ENCODE data around the gene S1PR3. TPM values are rescaled to one million over a fixed set of nuclear protein-coding genes. Genes with fewer than 3 reads are reported as not detected.
"Not testable (repeated sequence)": the region's sequence is repeated elsewhere in the genome, so short reads cannot be mapped to it uniquely, and the experiment has no call there.

The S1PR3 gene
- 1 to 10 TPM; 1.9 to 6.7 (median 4.3) TPM for total RNA-seq

- peak in 1 of 3 donors; percentile 61 for DNase-seq
- Histone ChIP-seq H3K9me3 (no peaks in the 10 kb centered on the region), H3K36me3 (no peaks in the 10 kb centered on the region), H3K4me1 (peaks cover 0 to 5% (median 4%) of the 10 kb centered on the region in 4 donors), H3K4me3 (peak within 1 kb of the TSS; percentile 40 to 65 (median 54)), H3K27ac (peak within 1 kb of the TSS; percentile 62 to 86 (median 66)), H3K27me3 (no peaks in the 10 kb centered on the region)
- TF ChIP-seq POLR2A (IDR thresholded peaks at IDR 0.05) (peak in 1 of 2 donors; percentile 12), CTCF (IDR thresholded peaks at IDR 0.05) (no peak)
Measured at GRCh38 chr9:88991066-88992034, at the start of gene S1PR3. Gene S1PR3, plus strand, starts transcription at chr9:88991468. Its CDS starts 9,733 bp downstream, at chr9:89001201.

- H3K36me3 ChIP-seq, H3K9me3 ChIP-seq, H3K27me3 ChIP-seq, H3K4me1 ChIP-seq, DNase-seq, H3K27ac ChIP-seq, H3K4me3 ChIP-seq: not testable (repeated sequence)
Measured at GRCh38 chr9:88941586-88941985, 49.7 kb upstream of the S1PR3 start.

- Histone ChIP-seq H3K36me3 (no peaks in the 10 kb centered on the region), H3K27ac (no peak overlapping the region), H3K4me1 (no peaks in the 10 kb centered on the region), H3K27me3 (no peaks in the 10 kb centered on the region), H3K4me3 (no peak overlapping the region), H3K9me3 (no peaks in the 10 kb centered on the region)
- no peak for TF ChIP-seq CTCF (IDR thresholded peaks at IDR 0.05)
- no peak for TF ChIP-seq POLR2A (IDR thresholded peaks at IDR 0.05)
- no peak for DNase-seq
Measured at GRCh38 chr9:88942411-88942810, 48.9 kb upstream of the S1PR3 start.

GRCh38 chr9:88945636-88946333 lies 45.5 kb upstream of the S1PR3 start:
- no peak for DNase-seq
- Histone ChIP-seq H3K4me1 (peaks cover 0 to 16% (median 0%) of the 10 kb centered on the region in 4 donors), H3K9me3 (no peaks in the 10 kb centered on the region), H3K4me3 (no peak overlapping the region), H3K27me3 (no peaks in the 10 kb centered on the region), H3K36me3 (no peaks in the 10 kb centered on the region), H3K27ac (no peak overlapping the region)
- no peak for TF ChIP-seq CTCF (IDR thresholded peaks at IDR 0.05)
- no peak for TF ChIP-seq POLR2A (IDR thresholded peaks at IDR 0.05)

GRCh38 chr9:88947581-88948573 lies 43.4 kb upstream of the S1PR3 start:
- H3K9me3 ChIP-seq: no peaks in the 10 kb centered on the region
- no peak overlapping the region for H3K4me3 ChIP-seq
- DNase-seq: no peak
- H3K4me1 ChIP-seq: peaks cover 0 to 16% (median 0%) of the 10 kb centered on the region in 4 donors
- H3K27ac ChIP-seq: no peak overlapping the region
- no peaks in the 10 kb centered on the region for H3K36me3 ChIP-seq
- TF ChIP-seq CTCF (IDR thresholded peaks at IDR 0.05): no peak
- no peak for TF ChIP-seq POLR2A (IDR thresholded peaks at IDR 0.05)
- no peaks in the 10 kb centered on the region for H3K27me3 ChIP-seq

Data from Peyer's patch (tissue), 4 donors.